ENCODE measurements around the gene TTR.

The TTR gene

DNA sequence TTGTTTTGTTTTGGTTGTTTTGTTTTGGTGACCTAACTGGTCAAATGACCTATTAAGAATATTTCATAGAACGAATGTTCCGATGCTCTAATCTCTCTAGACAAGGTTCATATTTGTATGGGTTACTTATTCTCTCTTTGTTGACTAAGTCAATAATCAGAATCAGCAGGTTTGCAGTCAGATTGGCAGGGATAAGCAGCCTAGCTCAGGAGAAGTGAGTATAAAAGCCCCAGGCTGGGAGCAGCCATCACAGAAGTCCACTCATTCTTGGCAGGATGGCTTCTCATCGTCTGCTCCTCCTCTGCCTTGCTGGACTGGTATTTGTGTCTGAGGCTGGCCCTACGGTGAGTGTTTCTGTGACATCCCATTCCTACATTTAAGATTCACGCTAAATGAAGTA lies at the start of gene TTR:
TSS of gene TTR (plus strand) at position 250 of the 400 bp plus-strand sequence. CDS start at position 276, 26 bp downstream.
- DNase-seq (ENCODE audit: low read depth, low spot score) = no peak

DNA sequence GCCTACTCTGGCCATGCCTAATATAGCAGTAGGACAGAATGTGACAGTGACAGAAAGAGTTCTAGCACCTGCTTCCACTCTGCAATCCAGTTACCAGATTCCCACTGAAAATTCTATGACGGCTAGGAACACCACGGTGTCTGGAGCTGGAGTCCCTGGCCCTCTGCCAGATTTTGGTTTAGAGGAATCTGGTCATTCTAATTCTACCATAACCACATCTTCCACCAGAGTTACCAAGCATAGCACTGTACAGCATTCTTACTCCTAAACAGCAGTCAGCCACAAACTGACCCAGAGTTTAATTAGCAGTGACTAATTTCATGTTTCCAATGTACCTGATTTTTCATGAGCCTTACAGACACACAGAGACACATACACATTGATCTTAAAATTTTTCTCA lies 45.2 kb upstream of the TTR start:
- no peak for DNase-seq (ENCODE audit: low read depth, low spot score)

DNA sequence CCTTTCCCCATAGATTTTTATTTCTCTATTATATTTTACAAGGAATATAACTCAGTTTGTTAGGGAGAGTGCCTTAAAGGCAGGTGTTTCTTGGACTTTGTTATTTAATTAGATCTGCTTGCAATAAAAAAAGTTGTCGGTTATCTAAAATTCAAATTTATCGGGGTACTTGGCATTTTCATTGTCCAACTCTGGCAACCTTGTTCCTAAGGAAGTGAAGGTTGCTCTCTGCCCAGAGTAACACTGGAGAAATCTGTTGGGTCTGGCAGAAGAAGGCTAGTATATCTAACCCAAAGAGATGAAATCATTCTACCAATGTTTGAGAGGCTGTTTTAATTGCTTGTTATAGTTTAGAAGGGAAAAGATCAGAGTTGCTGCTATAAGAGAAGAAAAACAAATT lies 42.8 kb upstream of the TTR start:
- DNase-seq (ENCODE audit: low read depth, low spot score) = no peak

DNA sequence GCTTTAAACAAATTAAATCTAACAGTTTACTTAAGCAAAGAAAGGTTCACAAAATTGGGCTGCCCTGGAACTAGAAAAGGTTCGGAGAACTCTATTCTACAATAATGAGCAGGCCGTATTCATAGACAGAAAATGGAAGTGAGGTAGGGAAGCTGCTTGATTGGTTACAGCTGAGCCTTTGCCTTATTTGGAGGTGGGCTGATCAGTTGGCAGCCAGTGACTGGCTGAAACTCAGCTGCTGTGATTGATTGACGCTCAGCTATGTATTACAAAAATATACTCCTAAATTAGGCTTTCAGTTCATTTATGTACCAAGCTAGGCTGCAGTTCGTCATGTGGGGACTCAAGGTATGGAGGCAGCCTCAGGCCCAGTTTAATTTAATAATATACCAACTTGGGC lies 42.3 kb upstream of the TTR start:
- DNase-seq (ENCODE audit: low read depth, low spot score) = no peak

DNA sequence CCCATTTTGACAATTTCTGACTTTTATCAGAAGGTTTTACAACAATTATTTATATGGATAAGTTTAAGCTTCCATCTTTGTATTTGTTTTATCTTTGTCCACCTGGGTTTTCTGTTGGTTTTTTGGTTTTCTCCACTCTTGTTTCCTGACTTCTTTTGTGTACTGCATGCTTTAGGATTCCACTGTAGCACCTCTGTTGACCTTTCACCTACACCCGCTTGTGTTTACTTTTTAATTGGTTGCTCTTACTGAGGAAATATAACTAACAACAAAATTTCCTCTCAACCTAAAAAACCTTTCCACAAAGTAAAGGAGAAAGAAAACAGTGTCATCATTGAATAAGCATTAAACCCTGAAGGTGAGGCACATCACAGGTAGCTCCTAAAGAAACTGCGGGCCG lies 39.8 kb upstream of the TTR start:
- no peak for DNase-seq (ENCODE audit: low read depth, low spot score)

DNA sequence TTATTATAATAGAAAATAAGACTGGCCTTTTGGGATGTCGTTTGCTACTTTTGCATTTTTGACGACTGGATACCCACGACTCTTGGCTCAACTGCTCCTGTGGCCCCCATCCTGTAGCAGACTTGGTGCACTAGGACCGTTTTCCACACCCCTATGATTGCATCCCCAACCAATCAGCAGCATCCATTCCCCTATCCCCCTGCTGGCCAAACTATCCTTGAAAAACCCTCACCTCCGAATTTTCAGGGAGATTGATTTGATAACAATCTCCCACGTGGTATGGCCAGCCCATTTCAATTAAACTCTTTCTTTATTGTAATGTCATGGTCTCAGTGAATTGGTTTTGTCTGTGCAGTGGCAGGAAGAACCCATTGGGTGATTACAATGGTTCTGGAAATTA lies 37.9 kb upstream of the TTR start:
- no peak for DNase-seq (ENCODE audit: low read depth, low spot score)

DNA sequence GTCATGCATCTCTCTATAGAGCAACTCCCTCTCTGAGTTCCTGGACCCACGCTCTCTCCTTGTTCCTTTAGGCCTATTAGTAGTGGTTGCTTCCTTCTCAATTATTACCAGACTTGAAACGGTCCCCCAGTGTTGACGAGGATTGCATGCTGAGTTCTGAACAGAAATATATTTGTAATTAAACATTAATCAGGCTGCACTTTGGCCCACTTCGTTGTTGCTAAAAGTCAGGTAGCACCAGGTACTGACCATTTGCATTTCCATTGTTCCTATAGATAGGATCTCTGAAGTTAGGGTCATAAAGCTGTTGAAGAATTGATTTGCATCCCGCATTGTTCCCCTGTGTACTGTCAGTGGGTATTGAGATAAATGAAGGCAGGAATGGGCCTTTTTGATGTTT lies 36.9 kb upstream of the TTR start:
- no peak for DNase-seq (ENCODE audit: low read depth, low spot score)

DNA sequence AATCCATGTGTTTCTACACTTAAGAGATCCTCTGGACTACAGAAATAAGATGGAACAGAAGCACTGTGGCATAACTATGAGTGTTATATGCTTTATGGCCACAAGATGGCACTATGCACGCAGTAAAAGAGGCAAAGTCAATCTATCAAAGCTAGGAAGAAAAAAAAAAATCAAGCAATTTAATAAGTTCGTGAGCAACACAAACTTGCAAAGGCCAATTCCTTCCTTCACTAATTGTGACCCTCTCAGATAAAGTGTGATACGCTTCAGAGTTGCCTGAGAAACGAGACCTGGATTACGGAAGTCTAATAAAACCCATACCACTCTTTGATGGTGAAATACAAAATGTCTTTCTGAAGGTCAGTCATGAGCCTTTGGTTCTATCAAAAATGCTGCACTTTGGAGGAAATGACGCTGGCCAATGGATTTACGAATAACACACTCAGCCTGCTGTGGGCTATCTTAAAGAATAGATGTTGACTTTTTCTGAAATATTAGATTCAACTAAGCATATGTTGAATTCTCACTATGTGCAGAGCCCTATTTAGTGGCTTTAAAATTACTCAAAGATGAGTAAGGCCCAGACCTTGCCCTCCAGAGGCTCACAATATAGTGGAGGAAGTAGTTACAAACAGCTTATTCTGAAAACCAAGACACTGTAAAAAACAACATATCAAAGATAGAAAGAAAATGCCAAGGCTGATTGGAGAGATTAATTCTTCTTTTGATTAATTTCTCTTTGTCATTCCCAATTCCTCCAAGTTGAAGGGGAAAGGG lies 35.5 kb upstream of the TTR start:
- no peak for DNase-seq (ENCODE audit: low read depth, low spot score)

DNA sequence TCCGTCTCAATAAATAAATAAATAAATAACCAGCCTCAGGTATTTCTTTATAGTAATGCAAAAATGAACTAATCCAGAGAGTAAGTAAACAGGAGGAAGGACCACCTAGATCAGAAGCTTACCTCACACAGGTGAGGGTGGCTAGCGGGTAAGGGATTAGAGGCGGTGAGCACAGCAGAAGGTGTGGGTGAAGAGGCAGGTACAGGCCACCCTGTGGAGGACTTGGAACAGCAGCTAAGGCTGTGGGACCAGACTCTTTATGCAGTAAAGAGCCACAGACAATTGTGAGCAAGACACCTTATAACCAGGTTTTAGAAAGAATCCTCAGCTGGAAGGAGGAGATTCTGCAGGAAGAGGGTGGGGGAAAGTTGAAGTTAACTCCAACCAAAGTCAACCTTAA lies 34.2 kb upstream of the TTR start:
- DNase-seq (ENCODE audit: low read depth, low spot score) = no peak

DNA sequence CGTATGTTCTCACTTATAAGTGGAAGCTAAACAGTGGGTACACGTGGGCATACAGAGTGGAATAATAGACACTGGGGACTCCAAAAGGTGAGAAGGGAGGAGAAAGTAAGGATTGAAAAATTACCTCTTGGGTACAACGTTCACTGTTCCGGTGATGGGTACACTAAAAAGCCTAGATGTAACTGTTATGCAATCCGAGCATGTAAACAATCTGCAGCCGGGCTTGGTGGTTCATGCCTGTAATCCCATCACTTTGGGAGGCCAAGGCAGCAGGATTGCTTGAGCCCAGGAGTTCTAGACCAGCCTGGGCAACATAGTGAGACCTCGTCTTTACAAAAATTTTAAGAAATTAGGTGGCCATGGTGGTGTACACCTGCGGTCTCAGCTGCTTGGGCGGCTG lies 33.1 kb upstream of the TTR start:
- no peak for DNase-seq (ENCODE audit: low read depth, low spot score)

DNA sequence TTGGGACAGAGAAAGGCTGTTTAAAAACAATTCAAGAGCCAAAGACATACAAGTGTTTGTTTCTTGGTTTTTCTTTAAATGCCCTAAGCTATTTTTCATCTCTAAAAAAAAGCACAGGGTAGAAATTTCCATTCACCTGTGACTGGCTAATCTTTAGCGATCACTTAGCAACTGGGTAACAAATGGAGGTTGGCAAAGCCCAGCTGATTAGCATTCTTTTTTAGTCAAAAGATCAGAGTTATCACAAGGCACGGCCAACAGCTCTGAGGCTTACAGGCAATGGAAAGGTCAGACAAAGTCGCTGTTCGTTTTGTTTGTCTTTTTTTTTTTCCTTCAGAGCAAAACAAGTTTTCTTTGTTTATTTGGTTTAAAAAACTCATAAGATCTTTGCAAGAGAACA lies 29.0 kb upstream of the TTR start:
- no peak for DNase-seq (ENCODE audit: low read depth, low spot score)

DNA sequence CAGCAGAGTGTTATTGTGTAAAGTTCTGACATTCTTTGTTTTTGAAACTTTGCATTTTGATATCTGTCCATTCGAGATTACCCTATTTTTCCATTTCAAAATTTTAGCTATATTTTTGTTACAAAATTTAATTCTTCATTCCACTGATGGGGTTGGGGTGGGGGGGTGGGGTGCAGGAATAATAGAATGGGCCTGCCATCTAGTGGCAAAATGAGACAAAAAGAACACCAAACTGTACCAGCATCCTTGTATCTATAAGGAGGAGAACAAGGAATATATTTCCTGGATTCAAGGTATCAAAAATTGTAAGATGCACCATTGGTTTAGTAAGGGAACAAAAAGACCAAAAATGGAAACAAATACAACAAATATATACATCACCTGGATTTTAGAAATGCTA lies 27.9 kb upstream of the TTR start:
- no peak for DNase-seq (ENCODE audit: low read depth, low spot score)

DNA sequence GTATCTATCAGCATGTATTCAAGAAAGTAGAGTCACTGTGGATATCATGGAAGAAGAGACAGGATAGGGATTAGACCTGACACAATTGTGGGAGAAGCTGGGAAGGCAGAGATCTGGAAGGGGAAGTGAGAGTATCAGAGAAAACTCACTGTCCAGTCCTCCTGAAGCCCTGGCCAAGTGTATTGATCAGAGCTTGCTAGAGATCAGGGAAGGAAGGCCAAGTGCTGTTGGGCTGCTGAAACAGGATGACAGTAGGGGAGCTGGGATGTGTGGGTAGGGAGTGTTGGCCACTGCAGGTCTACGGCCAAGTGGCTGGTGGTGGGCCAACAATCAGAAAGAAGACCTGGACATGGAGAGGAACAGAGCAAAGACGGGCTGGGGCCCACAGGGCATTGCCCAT lies 26.3 kb upstream of the TTR start:
- DNase-seq (ENCODE audit: low read depth, low spot score) = no peak

DNA sequence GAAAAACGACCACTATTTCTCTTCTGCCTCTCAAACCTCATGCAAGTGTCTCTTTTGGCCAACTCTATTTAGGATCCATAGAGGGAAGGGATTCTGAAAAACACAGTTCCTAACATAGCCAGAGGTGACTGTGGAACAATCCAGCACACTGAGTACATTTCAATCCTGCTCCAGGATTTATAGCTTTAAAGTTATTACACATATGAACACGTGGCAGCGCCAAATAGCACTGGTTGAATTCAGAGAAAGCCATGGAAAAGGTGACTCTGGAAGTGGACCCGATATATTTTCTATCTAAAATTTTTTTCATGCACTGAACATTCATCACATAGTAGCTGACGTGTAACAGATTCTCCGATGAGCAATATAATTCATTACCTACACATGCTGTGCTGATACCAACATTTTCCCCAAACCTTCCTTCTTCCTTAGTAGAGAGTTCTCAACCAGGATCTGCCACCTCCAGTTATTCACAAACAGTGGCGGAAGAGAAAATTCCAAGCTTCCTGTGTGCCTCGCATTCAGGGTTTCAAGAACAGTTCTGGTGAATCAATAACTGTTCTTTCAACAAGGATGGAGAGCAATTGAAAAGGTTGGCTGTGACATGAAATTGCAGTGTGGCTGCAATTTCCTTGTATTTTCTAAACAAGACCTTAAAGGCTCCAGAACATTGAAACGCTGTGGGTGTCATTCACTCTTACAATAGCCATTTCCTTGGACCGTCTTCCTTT lies 25.7 kb upstream of the TTR start:
- DNase-seq (ENCODE audit: low read depth, low spot score) = no peak

DNA sequence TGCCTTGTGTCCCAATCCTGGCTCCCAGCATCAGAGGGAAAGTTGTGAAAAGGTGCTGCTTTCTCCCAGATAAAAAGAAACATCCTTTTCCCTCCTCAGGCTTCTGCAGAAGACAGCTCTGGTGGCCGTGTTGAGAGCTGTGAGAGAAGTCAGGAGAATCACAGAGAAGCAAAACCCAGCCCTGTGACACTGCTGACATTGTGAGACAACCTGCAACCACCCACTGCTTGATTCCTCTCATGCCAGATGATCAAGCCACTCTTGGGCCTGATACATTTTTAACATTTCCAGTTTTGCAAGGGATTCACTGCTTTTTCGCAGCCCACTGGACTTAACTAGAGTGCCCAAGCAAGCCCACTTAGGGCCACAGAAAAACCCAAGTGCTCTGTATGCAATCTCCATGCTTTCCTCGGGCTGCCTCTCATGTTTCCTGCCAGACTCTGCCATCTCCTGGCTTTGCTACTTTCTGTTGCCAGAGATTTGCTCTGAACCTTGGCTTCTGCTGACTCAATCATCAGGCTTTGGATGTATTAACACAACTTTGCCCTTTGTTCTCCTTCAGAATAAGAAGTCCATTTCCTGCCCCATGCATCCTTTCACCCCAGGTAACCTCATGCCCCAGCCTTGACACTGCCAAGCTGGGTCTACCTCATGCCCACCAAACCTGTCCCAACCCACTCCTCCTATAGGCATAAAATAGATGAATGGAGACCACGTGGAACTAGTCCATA lies 24.9 kb upstream of the TTR start:
- no peak for DNase-seq (ENCODE audit: low read depth, low spot score)

DNA sequence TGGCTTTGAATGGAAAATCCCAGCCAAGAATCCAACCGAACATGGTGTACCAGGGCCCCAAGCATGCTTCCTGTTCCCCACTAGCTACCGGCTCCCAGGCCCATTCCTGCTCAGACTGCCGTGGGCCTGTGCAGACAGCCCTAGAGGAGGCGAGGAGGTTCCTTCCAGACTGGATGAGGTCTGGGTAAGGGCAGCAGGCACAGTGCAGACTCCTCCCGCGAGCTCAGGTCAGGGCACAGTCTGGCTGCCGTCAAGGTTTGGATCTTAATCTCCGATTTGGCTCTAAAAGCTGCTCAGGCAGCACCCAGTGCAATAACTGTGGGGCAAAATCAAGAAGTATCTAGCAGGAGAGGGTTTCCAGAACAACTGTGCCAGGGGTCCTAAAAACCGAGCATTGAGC lies 19.3 kb upstream of the TTR start:
- no peak for DNase-seq (ENCODE audit: low read depth, low spot score)

DNA sequence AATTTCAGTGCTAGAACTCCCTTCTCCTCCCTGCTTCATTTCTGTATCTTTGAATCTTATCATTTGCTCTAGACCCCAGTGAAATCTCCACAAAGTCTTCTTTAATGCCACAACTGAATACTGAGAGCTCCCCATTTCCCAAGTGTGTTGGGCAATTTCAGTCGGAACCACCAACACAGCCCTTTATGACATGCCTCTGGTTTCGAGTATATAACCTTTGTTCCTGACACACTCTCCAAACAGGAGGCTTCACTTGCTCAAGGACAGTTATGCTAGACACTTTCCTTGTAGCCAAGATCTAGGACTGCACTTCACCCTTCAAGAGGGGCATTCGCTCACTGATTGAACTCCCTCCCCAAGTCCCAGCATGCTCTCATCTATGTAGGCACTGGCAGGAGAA lies 18.6 kb upstream of the TTR start:
- no peak for DNase-seq (ENCODE audit: low read depth, low spot score)

DNA sequence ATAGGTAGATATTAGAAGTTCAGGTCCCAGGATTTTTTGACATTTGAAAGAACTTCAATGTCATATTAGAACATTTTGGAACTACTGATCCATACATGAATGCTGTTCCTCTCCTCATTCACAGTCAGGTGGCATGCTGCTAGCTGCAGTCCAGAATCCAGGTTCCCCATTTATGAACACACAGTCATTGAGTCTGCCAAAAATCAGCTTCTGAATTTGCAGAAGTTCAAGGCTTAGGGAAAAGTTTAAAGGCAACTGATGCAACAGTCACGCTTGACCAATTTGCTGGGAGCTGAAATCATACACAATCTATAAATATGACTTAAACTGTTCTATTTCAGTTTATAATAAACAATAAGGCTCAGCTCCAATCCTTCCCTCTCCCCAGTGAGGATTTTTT lies 17.3 kb upstream of the TTR start:
- no peak for DNase-seq (ENCODE audit: low read depth, low spot score)

DNA sequence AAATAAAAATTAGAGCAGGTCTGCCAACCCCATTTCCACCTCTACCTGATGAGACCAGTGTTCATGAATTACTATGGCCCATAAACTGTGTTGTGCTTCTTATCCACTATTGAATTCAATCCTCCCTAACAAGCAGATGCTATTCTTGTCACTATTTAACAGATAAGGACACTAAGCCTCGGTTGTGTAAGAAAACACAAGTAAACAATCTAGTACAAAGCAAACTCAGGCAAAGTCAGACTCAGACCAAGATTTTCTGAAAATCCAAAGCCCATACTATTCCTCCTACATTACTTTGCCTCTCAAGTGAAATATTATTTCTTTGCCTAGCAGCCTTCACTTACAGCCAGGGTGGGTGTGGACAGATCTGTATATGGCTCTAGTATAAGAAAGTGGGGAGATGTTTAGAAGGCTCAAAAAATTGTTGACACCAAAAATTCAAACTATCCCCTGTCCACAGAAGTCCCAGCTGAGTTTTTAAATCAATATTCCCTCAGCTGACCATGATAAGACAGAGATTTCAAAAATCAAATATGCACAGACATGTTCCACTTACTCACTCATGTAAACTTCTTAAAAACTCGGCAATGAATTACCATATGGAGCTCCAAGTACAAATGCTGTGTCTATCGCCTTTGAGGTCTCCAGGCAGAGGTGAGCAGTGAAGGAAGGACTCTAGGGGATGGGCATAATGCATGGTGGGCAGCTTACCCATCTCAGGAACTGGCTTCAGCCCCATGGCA lies 16.0 kb upstream of the TTR start:
- no peak for DNase-seq (ENCODE audit: low read depth, low spot score)

DNA sequence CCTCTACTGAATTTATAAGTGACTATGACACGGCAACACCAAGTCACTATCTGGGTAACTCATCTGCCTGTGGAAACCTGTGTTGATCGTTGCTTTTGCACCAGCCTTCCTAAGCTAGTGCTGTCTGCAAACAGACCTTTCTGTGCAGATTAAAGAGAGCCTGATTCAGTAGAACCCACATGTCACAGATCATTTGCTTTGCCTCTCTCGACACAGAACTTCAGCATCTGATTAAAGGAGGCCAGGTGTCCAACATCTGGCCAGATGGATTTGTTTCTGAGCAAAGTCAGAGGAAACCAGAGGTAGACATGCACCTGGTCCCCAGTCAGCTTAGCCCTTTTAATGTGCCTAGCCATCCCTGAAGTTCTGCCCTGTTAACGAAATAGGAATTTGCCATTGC lies 15.0 kb upstream of the TTR start:
- DNase-seq (ENCODE audit: low read depth, low spot score) = no peak

DNA sequence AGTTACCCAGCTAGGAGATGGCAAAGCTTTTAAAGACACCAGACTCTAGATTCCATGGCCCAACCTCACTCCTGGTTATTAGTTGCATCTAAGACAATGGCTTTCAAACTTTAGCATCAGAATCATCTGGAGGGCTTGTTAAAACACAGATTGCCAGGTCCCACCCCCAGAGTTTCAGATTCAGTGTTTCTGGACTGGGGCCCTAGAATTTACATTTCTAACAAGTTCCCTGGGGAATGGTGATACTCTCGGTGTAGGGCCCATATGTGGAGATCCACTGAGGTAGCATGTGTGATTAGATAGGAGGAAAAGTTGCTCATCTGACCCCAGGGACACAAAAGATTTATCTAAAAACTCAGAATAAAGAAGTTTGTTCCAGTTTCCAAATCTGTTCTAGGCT lies 14.5 kb upstream of the TTR start:
- no peak for DNase-seq (ENCODE audit: low read depth, low spot score)

DNA sequence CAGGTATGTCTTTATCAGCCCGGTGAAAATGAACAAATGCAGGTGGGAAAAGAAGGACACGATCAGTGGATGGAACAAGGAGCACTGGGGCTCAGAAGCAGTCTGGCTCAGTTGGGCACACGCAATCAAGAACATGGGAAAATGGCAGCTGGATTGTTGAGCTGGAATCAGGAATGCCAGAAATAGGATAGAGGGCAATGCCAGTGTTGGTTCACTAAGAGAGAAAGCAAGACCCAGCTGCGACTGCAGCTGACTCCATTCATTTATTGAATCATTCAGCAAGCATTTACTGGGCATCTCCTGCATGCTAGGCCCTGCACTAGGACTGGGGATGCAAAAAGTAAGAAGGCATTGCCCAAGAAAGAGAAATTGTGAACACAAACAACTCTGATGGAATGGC lies 13.6 kb upstream of the TTR start:
- DNase-seq (ENCODE audit: low read depth, low spot score) = no peak
